Endothelial cell of umbilical vein (primary cell): Measurements from ENCODE around the gene DNAJC19.

Source experiments
- CTCF ChIP-seq, 2 donors: IDR thresholded peaks; 1 replicate in 1 of 2; 2 replicates in 1 of 2; pipeline ENCODE4 v1.5.1; 2011; ENCODE audit warnings: low read length in 2 of 2, mild to moderate bottlenecking in 2 of 2, moderate library complexity in 2 of 2, control low read depth in 1 of 2, inconsistent platforms in 1 of 2, low read depth in 1 of 2; ENCODE audit not compliant: insufficient read depth in 1 of 2; ENCODE audit errors: extremely low read depth in 1 of 2
- FOS ChIP-seq: IDR thresholded peaks from 2 replicates; pipeline ENCODE4 v1.6.1; 2011; ENCODE audit warnings: mild to moderate bottlenecking, low read length, moderate library complexity, borderline replicate concordance; ENCODE audit not compliant: insufficient read depth
- MAX ChIP-seq: IDR thresholded peaks from 2 replicates; pipeline ENCODE4 v1.6.1; 2011; ENCODE audit not compliant: insufficient read depth, insufficient read length
- POLR2A ChIP-seq: IDR thresholded peaks from 2 replicates; pipeline ENCODE4 v1.6.1; 2012; ENCODE audit warnings: low read depth, mild to moderate bottlenecking, control low read depth, low read length

- TF ChIP-seq CTCF (IDR thresholded peaks at IDR 0.05; ENCODE audit: extremely low read depth in 1 of 2, insufficient read depth in 1 of 2, low read depth in 1 of 2, low read length in 2 of 2) (no peak), POLR2A (no peak), MAX (no peak), FOS (no peak)
These were observed 16.0 kb downstream of the DNAJC19 start for GRCh38 chr3:180973543-180973942.
